HEK293 (cell line): ENCODE results near the gene PLEKHG7.

Experiments
- CTCF ChIP-seq: fragments of 450-650 bp; formaldehyde crosslinking; IDR thresholded peaks from 2 replicates; pipeline ENCODE4 v1.5.1; 2016; ENCODE audit warnings: missing biosample characterization, missing genetic modification characterization
- OVOL3 ChIP-seq: fragments of 450-650 bp; formaldehyde crosslinking; IDR thresholded peaks from 2 replicates; pipeline ENCODE4 v1.5.1; 2016; ENCODE audit warnings: missing biosample characterization, missing genetic modification characterization
- PRDM1 ChIP-seq: fragments of 450-650 bp; formaldehyde crosslinking; IDR thresholded peaks from 2 replicates; pipeline ENCODE4; 2016; ENCODE audit warnings: missing biosample characterization, missing genetic modification characterization
- YY1 ChIP-seq: fragments of 450-650 bp; formaldehyde crosslinking; IDR thresholded peaks from 2 replicates; pipeline ENCODE4 v1.5.1; 2018; ENCODE audit warnings: missing biosample characterization, missing genetic modification characterization
- ZNF10 ChIP-seq: fragments of 450-650 bp; formaldehyde crosslinking; IDR thresholded peaks from 2 replicates; pipeline ENCODE4 v1.5.1; 2017; ENCODE audit warnings: missing biosample characterization, missing genetic modification characterization
- ZNF114 ChIP-seq: fragments of 450-650 bp; formaldehyde crosslinking; IDR thresholded peaks from 2 replicates; pipeline ENCODE4 v1.5.0; 2017; ENCODE audit warnings: missing biosample characterization, missing genetic modification characterization
- ZNF350 ChIP-seq: fragments of 450-650 bp; formaldehyde crosslinking; IDR thresholded peaks from 2 replicates; pipeline ENCODE4 v1.5.0; 2017; ENCODE audit warnings: missing biosample characterization, mild to moderate bottlenecking, missing genetic modification characterization
- ZNF398 ChIP-seq: fragments of 450-650 bp; formaldehyde crosslinking; IDR thresholded peaks from 2 replicates; pipeline ENCODE4 v1.5.1; 2017; ENCODE audit warnings: missing biosample characterization, missing genetic modification characterization
- ZNF76 ChIP-seq: fragments of 450-650 bp; formaldehyde crosslinking; IDR thresholded peaks from 2 replicates; pipeline ENCODE4; 2016; ENCODE audit warnings: low read depth, missing biosample characterization, missing genetic modification characterization, borderline replicate concordance
- ZNF837 ChIP-seq: fragments of 450-650 bp; formaldehyde crosslinking; IDR thresholded peaks from 2 replicates; pipeline ENCODE4 v1.5.1; 2016; ENCODE audit warnings: missing biosample characterization, missing genetic modification characterization
- ZSCAN5A ChIP-seq: fragments of 450-650 bp; formaldehyde crosslinking; IDR thresholded peaks from 2 replicates; pipeline ENCODE4 v1.5.1; 2016; ENCODE audit warnings: missing biosample characterization, missing genetic modification characterization

GRCh38 chr12:92775416-92775815 lies 72.6 kb downstream of the PLEKHG7 start:
- no peak for TF ChIP-seq ZNF76 (tag by site-specific recombination)
- no peak for TF ChIP-seq YY1
- no peak for TF ChIP-seq CTCF (tag by site-specific recombination)
- TF ChIP-seq ZNF350 (tag by site-specific recombination): no peak
- no peak for TF ChIP-seq ZNF398 (tag by site-specific recombination)
- TF ChIP-seq ZNF114 (tag by site-specific recombination): no peak
- TF ChIP-seq ZSCAN5A: no peak
- TF ChIP-seq ZNF10 (tag by site-specific recombination): no peak
- no peak for TF ChIP-seq OVOL3 (tag by site-specific recombination)
- TF ChIP-seq ZNF837 (tag by site-specific recombination): no peak
- TF ChIP-seq PRDM1 (tag by site-specific recombination): no peak
